Measurements from ENCODE around the gene CCDC97.
"Not testable (repeated sequence)": the region's sequence is repeated elsewhere in the genome, so short reads cannot be mapped to it uniquely, and the experiment has no call there.

CCDC97 gene

GRCh38 chr19:41344162-41344561 lies 34.2 kb downstream of the CCDC97 start:
- DNase-seq = no peak

GRCh38 chr19:41346916-41347315 lies 36.9 kb downstream of the CCDC97 start:
- not testable (repeated sequence) for DNase-seq

- DNase-seq = no peak
Observed at GRCh38 chr19:41350735-41351338, 40.9 kb downstream of the CCDC97 start.

GRCh38 chr19:41351339-41352245 lies 41.6 kb downstream of the CCDC97 start:
- DNase-seq = peak; percentile 87

GRCh38 chr19:41352279-41352608 lies 42.3 kb downstream of the CCDC97 start:
- DNase-seq = no peak

GRCh38 chr19:41352609-41353465 lies 42.9 kb downstream of the CCDC97 start:
- DNase-seq = peak; percentile 81

GRCh38 chr19:41353466-41354342 lies 43.7 kb downstream of the CCDC97 start, which contains the start of gene TGFB1:
TGFB1 (minus strand) TSS chr19:41353922; CDS start chr19:41353044, 878 bp downstream.
- peak; percentile 98 for DNase-seq

GRCh38 chr19:41354343-41354953 lies 44.5 kb downstream of the CCDC97 start:
- DNase-seq = no peak

GRCh38 chr19:41355035-41355434 lies 45.1 kb downstream of the CCDC97 start:
- DNase-seq = no peak

GRCh38 chr19:41355802-41356201 lies 45.8 kb downstream of the CCDC97 start:
- DNase-seq = no peak

- DNase-seq = no peak
Observed at GRCh38 chr19:41356984-41357739, 47.2 kb downstream of the CCDC97 start.

GRCh38 chr19:41357746-41358145 lies 47.8 kb downstream of the CCDC97 start:
- no peak for DNase-seq

GRCh38 chr19:41359741-41360140 lies 49.8 kb downstream of the CCDC97 start:
- no peak for DNase-seq

- DNase-seq = no peak
Observed at GRCh38 chr19:41362143-41362847, 52.3 kb downstream of the CCDC97 start.

- no peak for DNase-seq
Observed at GRCh38 chr19:41363371-41363752, 53.4 kb downstream of the CCDC97 start.

- DNase-seq = peak; percentile 96
Observed at GRCh38 chr19:41363753-41364523, 54.0 kb downstream of the CCDC97 start, which contains the start of gene B9D2. B9D2 (minus strand) TSS chr19:41364149; CDS start chr19:41363519, 630 bp downstream.

- no peak for DNase-seq
Observed at GRCh38 chr19:41364524-41365391, 54.8 kb downstream of the CCDC97 start.

- no peak for DNase-seq
Observed at GRCh38 chr19:41366089-41366488, 56.1 kb downstream of the CCDC97 start.

Measured in activated CD8-positive, alpha-beta memory T cell treated with anti-CD3 and anti-CD28 coated beads, Interleukin-2, amount 50 U/mL, for 4 hours (primary cell).